HepG2 (cell line): ENCODE measurements around the gene TMEM63C. TPM values are rescaled to one million over a fixed set of nuclear protein-coding genes. Genes with fewer than 3 reads are reported as not detected.

Source experiments
- ATAC-seq: fragments of 200-7000 bp; cut with Tn5 transposase; 3 replicates; pipeline ENCODE4 v1.9.1; 2020; ENCODE audit warnings: mild to moderate bottlenecking, moderate library complexity
- BruUV-seq: library from RNA; stranded (reverse); fragments of 400-500 nt; replicated peaks from 2 replicates; lab custom pipeline; 2021; lab: Mats Ljungman, UMichigan
- CTCF ChIA-PET: fragments of 300-600 bp; formaldehyde crosslinking; extraction: SDS; loops from one replicate; lab custom pipeline; 2021; ENCODE audit warnings: low total read pairs, inconsistent platforms, low intra/inter-chr PET ratio; lab: Yijun Ruan, JAX
- POLR2A ChIA-PET: fragments of 350-600 bp; sonication (Branson Sonifier 250); formaldehyde crosslinking; loops from one replicate; lab custom pipeline; 2020; ENCODE audit warnings: antibody characterized with exemption, inconsistent platforms; lab: Yijun Ruan, JAX
- DNase-seq: peaks from one replicate; pipeline ENCODE4 v3.0.0-alpha.2; 2015; ENCODE audit warnings: low spot score
- FAIRE-seq: peaks from 3 replicates; lab custom pipeline; 2011; peaks lifted over from hg19 to GRCh38; lab: Jason Lieb, UNC
- H2AFZ ChIP-seq: one replicate; pipeline ENCODE4 v1.6.1; 2011; ENCODE audit warnings: low read length, inconsistent platforms
- H3K27ac ChIP-seq: fragments of 300-600 bp; 3 replicates; pipeline ENCODE4 v1.8.0; 2011; ENCODE audit warnings: mixed run types, mild to moderate bottlenecking, mixed read lengths, low read length, inconsistent platforms; ENCODE audit not compliant: insufficient read depth; ENCODE audit errors: extremely low read length
- H3K27me3 ChIP-seq, 2 experiments: fragments of 200-600 bp in 1 of 2; 2 replicates in 1 of 2; 3 replicates in 1 of 2; pipeline versions ENCODE4 v1.6.0 to v1.8.0; 2011; ENCODE audit warnings: low read length in 2 of 2, mild to moderate bottlenecking in 2 of 2, moderate library complexity in 2 of 2, inconsistent platforms in 1 of 2; ENCODE audit not compliant: insufficient read depth in 2 of 2, control insufficient read depth in 1 of 2
- H3K36me3 ChIP-seq, 2 experiments: fragments of 200-600 bp in 1 of 2; replicated peaks in 1 of 2; 2 replicates in 1 of 2; 3 replicates in 1 of 2; pipeline versions ENCODE4 v1.5.1 to v1.8.0; 2011; ENCODE audit warnings: low read length in 2 of 2, inconsistent platforms in 1 of 2; ENCODE audit not compliant: insufficient read depth in 2 of 2, control insufficient read depth in 1 of 2
- H3K4me1 ChIP-seq: 2 replicates; pipeline ENCODE4 v1.5.1; 2012; ENCODE audit warnings: low read length, inconsistent platforms; ENCODE audit not compliant: insufficient read depth
- H3K4me2 ChIP-seq: 2 replicates; pipeline ENCODE4 v1.6.0; 2011; ENCODE audit warnings: low read depth, low read length, inconsistent platforms
- H3K4me3 ChIP-seq, 3 experiments: fragments of 200-600 bp in 1 of 3; sonication (generic), shearing (Covaris generic) in 1 of 3; replicated peaks in 1 of 3; 2 replicates each; pipeline ENCODE4 v1.5.1; 2011 to 2016; ENCODE audit warnings: low read length in 3 of 3, inconsistent platforms in 2 of 3, low read depth in 2 of 3, mild to moderate bottlenecking in 2 of 3, control low read depth in 1 of 3, mixed read lengths in 1 of 3; ENCODE audit not compliant: insufficient read depth in 1 of 3
- H3K79me2 ChIP-seq: one replicate; pipeline ENCODE4 v1.6.1; 2011; ENCODE audit warnings: low read length, inconsistent platforms; ENCODE audit not compliant: insufficient read depth
- H3K9ac ChIP-seq: 2 replicates; pipeline ENCODE4 v1.6.0; 2011; ENCODE audit warnings: mild to moderate bottlenecking, low read depth, low read length, inconsistent platforms; ENCODE audit not compliant: insufficient read depth
- H3K9me3 ChIP-seq: 2 replicates; pipeline ENCODE4 v1.5.1; 2012; ENCODE audit warnings: mild to moderate bottlenecking, low read length
- H4K20me1 ChIP-seq: 2 replicates; pipeline ENCODE4 v1.6.0; 2011; ENCODE audit warnings: inconsistent platforms, mild to moderate bottlenecking, low read length, moderate library complexity; ENCODE audit not compliant: insufficient read depth
- EHMT2 ChIP-seq: fragments of 200-600 bp; sonication (generic); IDR thresholded peaks from 2 replicates; pipeline ENCODE4 v1.7.0; 2017; ENCODE audit warnings: antibody characterized with exemption, low read depth, low read length, borderline replicate concordance
- GPN1 ChIP-seq: sonication (generic); formaldehyde crosslinking; IDR thresholded peaks from 2 replicates; pipeline ENCODE4 v1.5.1; 2020; ENCODE audit warnings: missing genetic modification reagents, borderline replicate concordance
- LCORL ChIP-seq, 2 experiments: fragments of 450-650 bp in 1 of 2; sonication (generic) in 1 of 2; formaldehyde crosslinking in 1 of 2; IDR thresholded peaks; 2 replicates each; pipeline versions ENCODE4 v1.5.0 to v1.6.1; 2017 to 2020; ENCODE audit warnings: antibody characterized with exemption in 1 of 2, missing genetic modification reagents in 1 of 2
- NRL ChIP-seq: sonication (generic); formaldehyde crosslinking; IDR thresholded peaks from 2 replicates; pipeline ENCODE4 v1.5.0; 2020; ENCODE audit warnings: missing genetic modification reagents, mild to moderate bottlenecking, moderate library complexity, borderline replicate concordance
- RFX1 ChIP-seq: fragments of 450-650 bp; IDR thresholded peaks from 2 replicates; pipeline ENCODE4 v1.6.1; 2017
- SIN3B ChIP-seq: fragments of 150-350 bp; IDR thresholded peaks from 2 replicates; pipeline ENCODE4 v1.6.1; 2014; ENCODE audit warnings: low read length
- SKIL ChIP-seq: sonication (generic); formaldehyde crosslinking; IDR thresholded peaks from 2 replicates; pipeline ENCODE4 v1.8.0; 2022; ENCODE audit warnings: missing genetic modification reagents, mild to moderate bottlenecking, moderate library complexity, borderline replicate concordance
- ZNF629 ChIP-seq: sonication (generic); formaldehyde crosslinking; conservative IDR thresholded peaks from 2 replicates; pipeline ENCODE4 v1.5.0; 2020; ENCODE audit warnings: missing genetic modification reagents
- ZNF891 ChIP-seq: sonication (generic); formaldehyde crosslinking; IDR thresholded peaks from 2 replicates; pipeline ENCODE4 v1.5.0; 2020; ENCODE audit warnings: mild to moderate bottlenecking, missing genetic modification reagents
- WGBS: methylation state at CpG from one replicate; pipeline ENCODE4 v1.1.6; 2017; ENCODE audit warnings: low lambda C conversion rate; 5-methylcytosine and 5-hydroxymethylcytosine counted together
- in situ Hi-C: cut with HindIII; loops from 2 replicates; pipeline ENCODE4 v1.10.0; 2017; ENCODE audit warnings: low pct_unique_long_range_greater_than_20kb; ENCODE audit not compliant: extremely low pct_ligation_motif_present
- intact Hi-C: fragments of 100-400 bp; cut with micrococcal nuclease; formaldehyde crosslinking; loops from one replicate; pipeline ENCODE4 v1.10.0; 2022; ENCODE audit not compliant: unreplicated experiment
- polyA plus RNA-seq, 8 experiments: library from polyadenylated mRNA; depleted of rRNA in 3 of 8; stranded (reverse) in 7 of 8; unstranded in 1 of 8; fragments of >200 nt; fragmentation: Illumina TruSeq in 4 of 8; extraction: Trizol in 4 of 8; gene quantifications; 2 replicates each; pipeline versions ENCODE4 v1.2.1 to v1.2.3, GENCODE V29; 2011 to 2016; ENCODE audit warnings: low read depth in 4 of 8, missing spikeins in 1 of 8, mixed read lengths in 1 of 8; ENCODE audit not compliant: insufficient read depth in 1 of 8
- total RNA-seq, 5 experiments: library from RNA; depleted of rRNA; stranded (reverse); fragments of >200 nt; fragmentation: Illumina TruSeq; extraction: Trizol; gene quantifications; 2 replicates each; pipeline ENCODE4 v1.2.3, GENCODE V29; 2016; ENCODE audit warnings: low read depth in 1 of 5

The TMEM63C gene
- total and polyA plus RNA-seq, 2 of the 13 experiments (the other 11 are each of a cell fraction or from before 2014, with no cell fraction given): 0.17 to 0.27 TPM

- POLR2A ChIA-PET: no interaction called here
- in situ Hi-C loops (loop anchor here (5.0 kb wide), 1 partner anchor 67 kb away; the partner anchor contains the start of gene ZDHHC22), intact Hi-C loops (no loop called here)
- H3K4me3 ChIP-seq: no peak overlapping the region
- no peak for FAIRE-seq
- no peak overlapping the region for H2AFZ ChIP-seq
- H3K27me3 ChIP-seq: no peaks in the 10 kb centered on the region
- H3K4me1 ChIP-seq: no peaks in the 10 kb centered on the region
- H3K9ac ChIP-seq: no peak overlapping the region
- no peak for ATAC-seq
- H3K36me3 ChIP-seq: no peaks in the 10 kb centered on the region
- H4K20me1 ChIP-seq: peaks cover 3% of the 10 kb centered on the region; the same call in 1 of the 2 replicates
- H3K27ac ChIP-seq: no peak overlapping the region
- no peaks in the 10 kb centered on the region for H3K79me2 ChIP-seq
- no peaks in the 10 kb centered on the region for H3K9me3 ChIP-seq
- DNase-seq: no peak
- WGBS: 28% methylated on average over 5 of the region's 5 CpGs
- TF ChIP-seq ZNF891 (CRISPR knock-in tag) (0 out of 2 replicates have a peak, but pooled peaks have one; percentile 1), EHMT2 (0 out of 2 replicates have a peak, but pooled peaks have one; percentile 42), NRL (CRISPR knock-in tag) (0 out of 2 replicates have a peak, but pooled peaks have one; percentile 0), LCORL (IDR thresholded peaks at IDR 0.05) (no peak), LCORL (CRISPR knock-in tag; IDR thresholded peaks at IDR 0.05) (no peak)
- BruUV-seq: no TSS peak
- CTCF ChIA-PET: no interaction called here
- no peak overlapping the region for H3K4me2 ChIP-seq
Measured at GRCh38 chr14:77208979-77209318, 27.4 kb downstream of the TMEM63C start.

- no TSS peak for BruUV-seq
- no peaks in the 10 kb centered on the region for H3K4me1 ChIP-seq
- in situ Hi-C loops: no loop called here
- no peak overlapping the region for H2AFZ ChIP-seq
- H3K27me3 ChIP-seq: peaks cover 0 to 1% of the 10 kb centered on the region in 2 experiments; a peak in 1 of 5 replicates
- peaks cover 3% of the 10 kb centered on the region; the same call in 1 of the 2 replicates for H4K20me1 ChIP-seq
- no peak for TF ChIP-seq SKIL (CRISPR knock-in tag)
- TF ChIP-seq RFX1: peak; percentile 15; the same call in 1 of the 2 replicates
- TF ChIP-seq ZNF629 (CRISPR knock-in tag): peak; percentile 64
- no peak for TF ChIP-seq GPN1 (CRISPR knock-in tag)
- TF ChIP-seq SIN3B: no peak
- TF ChIP-seq, all 625 proteins: peak for 2
- Histone ChIP-seq H3K9ac (no peak overlapping the region), H3K27ac (no peak overlapping the region), H3K36me3 (no peaks in the 10 kb centered on the region), H3K9me3 (no peaks in the 10 kb centered on the region), H3K4me2 (no peak overlapping the region), H3K4me3 (no peak overlapping the region), H3K79me2 (no peaks in the 10 kb centered on the region)
- intact Hi-C loops: loop anchor here (5.0 kb wide), 1 partner anchor 75 kb away; no protein-coding TSS in a partner anchor
- POLR2A ChIA-PET: no interaction called here
- ATAC-seq: no peak
- FAIRE-seq: no peak
- DNase-seq: no peak
- CTCF ChIA-PET: interaction anchor here (1.4 kb wide), 1 partner anchor 72 kb away, joined by 7 read pairs; no protein-coding TSS in a partner anchor
- WGBS: 44% methylated on average over 4 of the region's 4 CpGs
Measured at GRCh38 chr14:77212097-77212870, 30.7 kb downstream of the TMEM63C start.
